Measurements from ENCODE around the gene SLC29A1. TPM values are rescaled to one million over a fixed set of nuclear protein-coding genes. Genes with fewer than 3 reads are reported as not detected.

Gene SLC29A1
- total RNA-seq, 1 experiment from 2014 or later: 54.7 TPM

- BruUV-seq (replicated peaks): no TSS peak
- Histone ChIP-seq H3K9me2 (replicated peaks; ENCODE audit: low read length) (no peaks in the 10 kb centered on the region), H3K4me2 (ENCODE audit: low read length) (no peak overlapping the region), H3K4me3 (ENCODE audit: low read length) (no peak overlapping the region), H3K27me3 (ENCODE audit: low read length) (no peaks in the 10 kb centered on the region), H3K4me1 (ENCODE audit: insufficient read depth, low read length) (peaks cover 14% of the 10 kb centered on the region), H3K79me2 (ENCODE audit: low read length) (peaks cover 32% of the 10 kb centered on the region), H3K36me3 (ENCODE audit: low read depth, low read length) (peaks cover 5% of the 10 kb centered on the region; the same call in 1 of the 2 replicates), H3K9me3 (ENCODE audit: low read length) (no peaks in the 10 kb centered on the region), H3F3A (ENCODE audit: low read length, unreplicated experiment) (no peaks in the 10 kb centered on the region), H2AFZ (ENCODE audit: low read length) (no peak overlapping the region), H3K27ac (ENCODE audit: low read length) (no peak overlapping the region), H4K20me1 (ENCODE audit: low read length) (peaks cover 5% of the 10 kb centered on the region; the same call in 1 of the 2 replicates), H3K9ac (ENCODE audit: low read length) (no peak overlapping the region)
- ATAC-seq: no peak
- intact Hi-C loops (cut with micrococcal nuclease): no loop called here
- TF ChIP-seq EZH2 (IDR thresholded peaks at IDR 0.05; ENCODE audit: low read length, unreplicated experiment): no peak
- no peak for TF ChIP-seq EZH2phosphoT487 (IDR thresholded peaks at IDR 0.05; ENCODE audit: borderline replicate concordance, low read length)
- no peak for TF ChIP-seq CTCF (conservative IDR thresholded peaks at IDR 0.05; ENCODE audit: low read depth, low read length)
- POLR2A ChIA-PET (ENCODE audit: unreplicated experiment): no interaction called here
- CTCF ChIA-PET: no interaction called here
- no peak for DNase-seq
Measured at GRCh38 chr6:44226368-44227147, 3.2 kb downstream of the SLC29A1 start.

- Histone ChIP-seq H3K79me2 (ENCODE audit: low read length) (peaks cover 32% of the 10 kb centered on the region), H3K9ac (ENCODE audit: low read length) (no peak overlapping the region), H3K27ac (ENCODE audit: low read length) (no peak overlapping the region), H3K27me3 (ENCODE audit: low read length) (no peaks in the 10 kb centered on the region), H3K9me2 (replicated peaks; ENCODE audit: low read length) (no peaks in the 10 kb centered on the region), H4K20me1 (ENCODE audit: low read length) (peaks cover 5% of the 10 kb centered on the region; the same call in 1 of the 2 replicates), H3K4me3 (ENCODE audit: low read length) (no peak overlapping the region), H3F3A (ENCODE audit: low read length, unreplicated experiment) (no peaks in the 10 kb centered on the region), H3K9me3 (ENCODE audit: low read length) (no peaks in the 10 kb centered on the region), H2AFZ (ENCODE audit: low read length) (no peak overlapping the region), H3K4me1 (ENCODE audit: insufficient read depth, low read length) (peaks cover 10% of the 10 kb centered on the region), H3K36me3 (ENCODE audit: low read depth, low read length) (peaks cover 8% of the 10 kb centered on the region), H3K4me2 (ENCODE audit: low read length) (no peak overlapping the region)
- no peak for DNase-seq
- intact Hi-C loops (cut with micrococcal nuclease): no loop called here
- no TSS peak for BruUV-seq (replicated peaks)
- CTCF ChIA-PET: no interaction called here
- no peak for TF ChIP-seq EZH2phosphoT487 (IDR thresholded peaks at IDR 0.05; ENCODE audit: borderline replicate concordance, low read length)
- TF ChIP-seq EZH2 (IDR thresholded peaks at IDR 0.05; ENCODE audit: low read length, unreplicated experiment): no peak
- no peak for ATAC-seq
- POLR2A ChIA-PET (ENCODE audit: unreplicated experiment): no interaction called here
Measured at GRCh38 chr6:44227148-44227793, 3.9 kb downstream of the SLC29A1 start.

GRCh38 chr6:44228031-44228430 is 4.6 kb downstream of the SLC29A1 start:
- no peak overlapping the region for H3K27ac ChIP-seq (ENCODE audit: low read length)
- H2AFZ ChIP-seq (ENCODE audit: low read length): no peak overlapping the region
- no peak overlapping the region for H3K9ac ChIP-seq (ENCODE audit: low read length)
- no peak overlapping the region for H3K4me2 ChIP-seq (ENCODE audit: low read length)
- peaks cover 14% of the 10 kb centered on the region for H3K36me3 ChIP-seq (ENCODE audit: low read depth, low read length)
- H3K9me3 ChIP-seq (ENCODE audit: low read length): no peaks in the 10 kb centered on the region
- CTCF ChIA-PET: no interaction called here
- no peaks in the 10 kb centered on the region for H3K9me2 ChIP-seq (replicated peaks; ENCODE audit: low read length)
- POLR2A ChIA-PET (ENCODE audit: unreplicated experiment): no interaction called here
- no TSS peak for BruUV-seq (replicated peaks)
- no peak overlapping the region for H3K4me3 ChIP-seq (ENCODE audit: low read length)
- H3F3A ChIP-seq (ENCODE audit: low read length, unreplicated experiment): no peaks in the 10 kb centered on the region
- peaks cover 32% of the 10 kb centered on the region for H3K79me2 ChIP-seq (ENCODE audit: low read length)
- intact Hi-C loops (cut with micrococcal nuclease): no loop called here
- H4K20me1 ChIP-seq (ENCODE audit: low read length): peaks cover 5% of the 10 kb centered on the region; the same call in 1 of the 2 replicates
- no peak for ATAC-seq
- no peak for DNase-seq
- H3K4me1 ChIP-seq (ENCODE audit: insufficient read depth, low read length): peaks cover 10% of the 10 kb centered on the region
- H3K27me3 ChIP-seq (ENCODE audit: low read length): no peaks in the 10 kb centered on the region
- TF ChIP-seq EZH2phosphoT487 (IDR thresholded peaks at IDR 0.05; ENCODE audit: borderline replicate concordance, low read length) (no peak), CTCF (conservative IDR thresholded peaks at IDR 0.05; ENCODE audit: low read depth, low read length) (no peak), EZH2 (IDR thresholded peaks at IDR 0.05; ENCODE audit: low read length, unreplicated experiment) (no peak)
